SK-N-SH treated with all-trans-retinoic acid at 6 μM for 48 hours (cell line): ENCODE data around the gene XYLB.

Experiments
- ATAC-seq: fragments of 200-7000 bp; cut with Tn5 transposase; 3 replicates; pipeline ENCODE4 v1.9.1; 2020; ENCODE audit warnings: mild to moderate bottlenecking, moderate library complexity
- ARNTL ChIP-seq: fragments of 450-650 bp; formaldehyde crosslinking; IDR thresholded peaks from 2 replicates; pipeline ENCODE4 v1.5.0; 2020; ENCODE audit warnings: low read depth, mild to moderate bottlenecking, moderate library complexity, borderline replicate concordance
- BACH2 ChIP-seq: fragments of 250-450 bp; sonication (Bioruptor Pico); IDR thresholded peaks from 2 replicates; pipeline ENCODE4 v1.9.0; 2021; ENCODE audit warnings: mild to moderate bottlenecking, borderline replicate concordance
- ESRRG ChIP-seq: fragments of 250-450 bp; sonication (Bioruptor Pico); IDR thresholded peaks from 2 replicates; pipeline ENCODE4 v1.6.1; 2021; ENCODE audit warnings: mild to moderate bottlenecking
- GLIS3 ChIP-seq: fragments of 250-450 bp; sonication (Bioruptor Pico); IDR thresholded peaks from 2 replicates; pipeline ENCODE4 v1.5.0; 2020; ENCODE audit warnings: mild to moderate bottlenecking, moderate library complexity
- OSR1 ChIP-seq: fragments of 250-450 bp; sonication (Bioruptor Pico); IDR thresholded peaks from 2 replicates; pipeline ENCODE4 v1.8.0; 2022; ENCODE audit warnings: moderate library complexity, mild to moderate bottlenecking, inconsistent platforms
- PATZ1 ChIP-seq: fragments of 250-450 bp; sonication (Bioruptor Pico); IDR thresholded peaks from 2 replicates; pipeline ENCODE4 v1.8.0; 2020; ENCODE audit warnings: mild to moderate bottlenecking, moderate library complexity, borderline replicate concordance
- PPARA ChIP-seq: fragments of 250-450 bp; sonication (Bioruptor Pico); IDR thresholded peaks from 2 replicates; pipeline ENCODE4 v1.5.0; 2020; ENCODE audit warnings: mild to moderate bottlenecking, borderline replicate concordance
- RARB ChIP-seq: fragments of 250-450 bp; sonication (Bioruptor Pico); IDR thresholded peaks from 2 replicates; pipeline ENCODE4 v1.8.0; 2021; ENCODE audit warnings: mild to moderate bottlenecking, moderate library complexity
- SNAI2 ChIP-seq: fragments of 250-450 bp; sonication (Bioruptor Pico); IDR thresholded peaks from 2 replicates; pipeline ENCODE4 v1.5.0; 2020; ENCODE audit warnings: mild to moderate bottlenecking, moderate library complexity
- TCF4 ChIP-seq: fragments of 250-450 bp; sonication (Bioruptor Pico); IDR thresholded peaks from 2 replicates; pipeline ENCODE4 v1.8.0; 2021; ENCODE audit warnings: mild to moderate bottlenecking, moderate library complexity, borderline replicate concordance
- TOX ChIP-seq: fragments of 250-450 bp; sonication (Bioruptor Pico); IDR thresholded peaks from 2 replicates; pipeline ENCODE4 v1.8.0; 2021; ENCODE audit warnings: mild to moderate bottlenecking, moderate library complexity, borderline replicate concordance
- TSHZ2 ChIP-seq: fragments of 250-450 bp; sonication (Bioruptor Pico); IDR thresholded peaks from 2 replicates; pipeline ENCODE4 v1.5.0; 2020; ENCODE audit warnings: mild to moderate bottlenecking, moderate library complexity
- ZC3H10 ChIP-seq: fragments of 250-450 bp; sonication (Bioruptor Pico); IDR thresholded peaks from 2 replicates; pipeline ENCODE4 v1.5.1; 2021; ENCODE audit warnings: mild to moderate bottlenecking, moderate library complexity
- ZFP3 ChIP-seq: fragments of 250-450 bp; sonication (Bioruptor Pico); IDR thresholded peaks from 2 replicates; pipeline ENCODE4 v1.5.0; 2020; ENCODE audit warnings: mild to moderate bottlenecking, moderate library complexity
- ZFP30 ChIP-seq: fragments of 450-650 bp; formaldehyde crosslinking; IDR thresholded peaks from 2 replicates; pipeline ENCODE4 v1.5.0; 2022; ENCODE audit warnings: mild to moderate bottlenecking, moderate library complexity
- ZNF565 ChIP-seq: fragments of 450-650 bp; formaldehyde crosslinking; conservative IDR thresholded peaks from 2 replicates; pipeline ENCODE4 v1.5.0; 2020; ENCODE audit warnings: low read depth, mild to moderate bottlenecking, moderate library complexity
- ZNF70 ChIP-seq: fragments of 450-650 bp; formaldehyde crosslinking; IDR thresholded peaks from 2 replicates; pipeline ENCODE4 v1.5.0; 2020; ENCODE audit warnings: mild to moderate bottlenecking, moderate library complexity
- ZNF8 ChIP-seq: fragments of 450-650 bp; formaldehyde crosslinking; IDR thresholded peaks from 2 replicates; pipeline ENCODE4 v1.5.0; 2020; ENCODE audit warnings: mild to moderate bottlenecking, moderate library complexity
- TF ChIP-seq, protein P1 (sequence below): fragments of 250-450 bp; sonication (Bioruptor Pico); IDR thresholded peaks from 2 replicates; pipeline ENCODE4 v1.8.0; 2021; ENCODE audit warnings: low read depth, mild to moderate bottlenecking, moderate library complexity, borderline replicate concordance
- TF ChIP-seq, protein P2 (sequence below): fragments of 250-450 bp; sonication (Bioruptor Pico); IDR thresholded peaks from 2 replicates; pipeline ENCODE4 v1.5.1; 2020; ENCODE audit warnings: low read depth, mild to moderate bottlenecking, moderate library complexity

Gene XYLB

DNA sequence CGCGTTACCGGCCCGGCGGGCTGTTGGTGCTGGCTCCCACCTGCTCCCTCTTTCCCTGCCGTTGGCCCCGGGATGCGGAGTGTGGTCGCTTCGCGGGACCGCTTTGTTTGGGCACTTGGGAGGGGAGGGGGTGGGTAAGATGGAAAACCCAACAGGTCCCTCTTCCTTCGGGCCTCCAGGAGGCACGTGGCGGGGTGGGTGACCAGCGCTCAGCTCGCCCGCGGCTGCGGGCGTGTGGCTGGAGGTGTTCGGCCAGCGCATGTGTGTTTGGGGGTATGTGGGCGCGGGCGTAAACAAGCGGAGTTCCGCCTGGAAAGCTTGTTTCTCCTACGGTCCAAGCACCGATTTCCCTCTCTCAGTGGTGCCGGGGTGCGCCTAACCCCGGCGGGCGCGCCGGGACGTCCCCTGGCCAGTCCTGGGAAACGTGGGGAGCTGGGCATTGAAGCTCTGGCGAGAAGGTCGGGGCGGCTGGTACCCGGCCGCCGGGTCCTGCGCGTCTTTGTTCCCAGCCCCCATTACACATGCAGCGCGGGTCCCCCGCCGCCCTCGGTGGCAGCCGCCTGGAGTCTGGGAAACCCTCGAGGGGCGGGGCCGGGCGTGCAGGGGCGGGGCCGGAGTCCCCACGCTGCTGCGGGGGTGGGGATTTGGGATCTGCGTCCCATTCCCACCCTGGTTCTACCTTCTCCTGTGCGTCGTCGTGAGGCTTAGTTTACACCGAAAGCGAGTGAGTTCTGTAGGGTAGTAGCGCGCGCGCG lies 108.5 kb downstream of the XYLB start:
- TF ChIP-seq TSHZ2 (CRISPR knock-in tag) (no peak), PPARA (CRISPR knock-in tag) (no peak), ZNF70 (CRISPR knock-in tag) (no peak), ESRRG (no peak), TOX (CRISPR knock-in tag) (no peak), SNAI2 (CRISPR knock-in tag) (no peak), ZFP30 (CRISPR knock-in tag) (no peak), PATZ1 (CRISPR knock-in tag) (no peak), ZC3H10 (no peak), ZFP3 (CRISPR knock-in tag) (no peak), BACH2 (CRISPR knock-in tag) (no peak), TCF4 (no peak), GLIS3 (CRISPR knock-in tag) (no peak), OSR1 (no peak), ZNF565 (CRISPR knock-in tag) (no peak), RARB (no peak)
- TF ChIP-seq, protein P1, sequence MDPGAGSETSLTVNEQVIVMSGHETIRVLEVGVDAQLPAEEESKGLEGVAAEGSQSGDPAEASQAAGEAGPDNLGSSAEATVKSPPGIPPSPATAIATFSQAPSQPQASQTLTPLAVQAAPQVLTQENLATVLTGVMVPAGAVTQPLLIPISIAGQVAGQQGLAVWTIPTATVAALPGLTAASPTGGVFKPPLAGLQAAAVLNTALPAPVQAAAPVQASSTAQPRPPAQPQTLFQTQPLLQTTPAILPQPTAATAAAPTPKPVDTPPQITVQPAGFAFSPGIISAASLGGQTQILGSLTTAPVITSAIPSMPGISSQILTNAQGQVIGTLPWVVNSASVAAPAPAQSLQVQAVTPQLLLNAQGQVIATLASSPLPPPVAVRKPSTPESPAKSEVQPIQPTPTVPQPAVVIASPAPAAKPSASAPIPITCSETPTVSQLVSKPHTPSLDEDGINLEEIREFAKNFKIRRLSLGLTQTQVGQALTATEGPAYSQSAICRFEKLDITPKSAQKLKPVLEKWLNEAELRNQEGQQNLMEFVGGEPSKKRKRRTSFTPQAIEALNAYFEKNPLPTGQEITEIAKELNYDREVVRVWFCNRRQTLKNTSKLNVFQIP = no peak
- TF ChIP-seq, protein P2, sequence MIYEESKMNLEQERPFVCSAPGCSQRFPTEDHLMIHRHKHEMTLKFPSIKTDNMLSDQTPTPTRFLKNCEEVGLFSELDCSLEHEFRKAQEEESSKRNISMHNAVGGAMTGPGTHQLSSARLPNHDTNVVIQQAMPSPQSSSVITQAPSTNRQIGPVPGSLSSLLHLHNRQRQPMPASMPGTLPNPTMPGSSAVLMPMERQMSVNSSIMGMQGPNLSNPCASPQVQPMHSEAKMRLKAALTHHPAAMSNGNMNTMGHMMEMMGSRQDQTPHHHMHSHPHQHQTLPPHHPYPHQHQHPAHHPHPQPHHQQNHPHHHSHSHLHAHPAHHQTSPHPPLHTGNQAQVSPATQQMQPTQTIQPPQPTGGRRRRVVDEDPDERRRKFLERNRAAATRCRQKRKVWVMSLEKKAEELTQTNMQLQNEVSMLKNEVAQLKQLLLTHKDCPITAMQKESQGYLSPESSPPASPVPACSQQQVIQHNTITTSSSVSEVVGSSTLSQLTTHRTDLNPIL (CRISPR knock-in tag) = no peak
- ATAC-seq = peak; percentile 69

DNA sequence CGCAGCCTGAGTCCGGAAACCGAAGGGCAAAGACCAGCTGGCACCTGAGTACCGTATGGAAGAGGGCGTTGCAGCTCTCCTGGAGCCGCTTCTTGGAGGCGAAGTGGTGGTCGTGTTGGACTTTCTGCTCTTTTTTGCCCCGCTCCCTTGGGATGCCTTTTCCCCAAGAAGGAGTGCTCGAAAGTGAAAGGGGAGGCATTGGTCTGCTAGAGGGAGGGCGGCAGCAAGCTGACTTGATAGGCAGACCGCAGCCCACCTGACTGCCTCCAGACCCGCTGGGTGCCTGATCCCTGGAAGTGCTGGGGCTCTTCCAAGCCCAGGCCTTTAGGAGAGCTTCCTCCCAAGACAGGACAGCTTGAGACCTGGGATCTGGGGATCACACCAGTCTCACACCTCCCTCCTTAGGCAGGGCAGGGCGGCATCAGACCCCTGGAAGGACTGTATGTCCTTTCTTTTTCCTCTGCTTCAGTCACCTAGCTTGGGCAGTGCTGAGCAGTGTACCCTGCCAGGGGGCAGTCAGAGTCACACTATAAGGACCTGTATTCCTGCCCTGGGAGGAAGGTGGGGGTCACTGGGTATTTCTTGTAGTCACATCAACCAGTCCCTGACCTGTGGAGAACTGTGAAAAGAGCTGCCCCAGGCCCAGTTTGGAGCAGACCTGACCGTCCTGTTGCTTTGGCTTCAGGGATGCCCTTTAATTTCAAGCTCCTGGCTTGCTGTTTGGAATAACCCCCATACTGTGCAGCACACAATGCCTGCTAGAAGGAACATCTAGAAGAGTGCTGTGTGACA lies 109.2 kb downstream of the XYLB start:
- TF ChIP-seq PATZ1 (CRISPR knock-in tag) (no peak), ZFP3 (CRISPR knock-in tag) (no peak), ESRRG (no peak), ZNF70 (CRISPR knock-in tag) (no peak), BACH2 (CRISPR knock-in tag) (no peak), TCF4 (no peak), ZFP30 (CRISPR knock-in tag) (no peak), ZNF8 (CRISPR knock-in tag) (no peak), ZNF565 (CRISPR knock-in tag) (no peak), ARNTL (no peak)
- peak; percentile 10 for ATAC-seq
